NCI-H226 (cell line): ENCODE results near the gene NFYB.

Experiments used
- DNase-seq: peaks from one replicate; pipeline ENCODE4 v3.0.0-alpha.2; 2015

The NFYB gene

GRCh38 chr12:104155711-104156555 lies 17.9 kb upstream of the NFYB start:
- no peak for DNase-seq

- DNase-seq = no peak
Observed at GRCh38 chr12:104154806-104155205, 16.8 kb upstream of the NFYB start.

GRCh38 chr12:104154286-104154685 lies 16.3 kb upstream of the NFYB start:
- DNase-seq = no peak

- no peak for DNase-seq
Observed at GRCh38 chr12:104152685-104153241, 14.8 kb upstream of the NFYB start.

- no peak for DNase-seq
Observed at GRCh38 chr12:104150416-104150815, 12.4 kb upstream of the NFYB start.

- DNase-seq = no peak
Observed at GRCh38 chr12:104147346-104147745, 9.3 kb upstream of the NFYB start.

GRCh38 chr12:104143918-104144317 lies 5.9 kb upstream of the NFYB start:
- DNase-seq = no peak

GRCh38 chr12:104143002-104143401 lies 5.0 kb upstream of the NFYB start:
- no peak for DNase-seq

- no peak for DNase-seq
Observed at GRCh38 chr12:104142543-104142942, 4.5 kb upstream of the NFYB start.

- DNase-seq = no peak
Observed at GRCh38 chr12:104138797-104139152, 765 bp upstream of the NFYB start.

- DNase-seq = peak; percentile 11
Observed at GRCh38 chr12:104137001-104137901, 759 bp downstream of the NFYB start.

- no peak for DNase-seq
Observed at GRCh38 chr12:104136577-104136976, 1.4 kb downstream of the NFYB start.

- DNase-seq = no peak
Observed at GRCh38 chr12:104134882-104135281, 3.1 kb downstream of the NFYB start.

- DNase-seq = peak; percentile 31
Observed at GRCh38 chr12:104133866-104134265, 4.1 kb downstream of the NFYB start.

- no peak for DNase-seq
Observed at GRCh38 chr12:104133321-104133720, 4.7 kb downstream of the NFYB start.

GRCh38 chr12:104132351-104132956 lies 5.6 kb downstream of the NFYB start:
- no peak for DNase-seq

GRCh38 chr12:104131609-104132008 lies 6.4 kb downstream of the NFYB start:
- no peak for DNase-seq

GRCh38 chr12:104130760-104131159 lies 7.2 kb downstream of the NFYB start:
- DNase-seq = no peak

- DNase-seq = no peak
Observed at GRCh38 chr12:104126548-104126947, 11.5 kb downstream of the NFYB start.

GRCh38 chr12:104122298-104122697 lies 15.7 kb downstream of the NFYB start:
- DNase-seq = no peak

- DNase-seq = peak; percentile 88
Observed at GRCh38 chr12:104121001-104121400, 17.0 kb downstream of the NFYB start.

- DNase-seq = no peak
Observed at GRCh38 chr12:104115587-104115975, 22.4 kb downstream of the NFYB start.
